Measurements from ENCODE around the gene HYAL4.

DNA sequence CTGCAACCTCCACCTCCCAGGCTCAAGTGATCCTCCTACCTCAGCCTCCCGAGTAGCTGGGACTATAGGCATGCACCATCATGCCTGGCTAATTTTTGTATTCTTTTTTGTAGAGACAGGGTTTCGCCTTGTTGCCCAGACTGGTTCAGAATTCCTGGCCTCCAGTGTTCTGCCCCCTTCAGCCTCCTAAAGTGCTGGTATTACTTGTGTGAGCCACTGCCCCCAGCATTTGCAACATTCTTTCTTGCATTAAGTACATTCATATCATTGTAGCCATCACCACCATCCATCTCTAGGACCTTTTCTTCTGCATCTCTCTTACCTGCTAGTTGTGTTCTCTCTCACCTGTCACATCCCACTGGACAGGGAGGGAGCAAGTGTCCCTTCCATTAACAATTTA is 35.5 kb upstream of the HYAL4 start:
- TF ChIP-seq CTCF (IDR thresholded peaks at IDR 0.05; ENCODE audit: poor library complexity, severe bottlenecking): no peak
- no peak for TF ChIP-seq POLR2AphosphoS5 (IDR thresholded peaks at IDR 0.05)
- TF ChIP-seq RAD21 (conservative IDR thresholded peaks at IDR 0.05): no peak
- TF ChIP-seq REST (IDR thresholded peaks at IDR 0.05; ENCODE audit: borderline replicate concordance): no peak
- no peak for TF ChIP-seq EP300 (conservative IDR thresholded peaks at IDR 0.05; ENCODE audit: poor library complexity, severe bottlenecking)
- TF ChIP-seq TAF1 (IDR thresholded peaks at IDR 0.05; ENCODE audit: low read depth): no peak
- TF ChIP-seq SMC3 (conservative IDR thresholded peaks at IDR 0.05; ENCODE audit: poor library complexity): no peak
- no peak for TF ChIP-seq EZH2 (IDR thresholded peaks at IDR 0.05; ENCODE audit: borderline replicate concordance, insufficient read depth, low read length, poor library complexity, severe bottlenecking)
